DMS 273 (cell line): ENCODE results near the gene PGAM5.
"Not testable (repeated sequence)": the region's sequence is repeated elsewhere in the genome, so short reads cannot be mapped to it uniquely, and the experiment has no call there.

Experiments used
- DNase-seq: peaks from one replicate; lab custom pipeline; 2025; ENCODE audit not compliant: unreplicated experiment; lab: John Stamatoyannopoulos, UW

PGAM5 gene

DNA sequence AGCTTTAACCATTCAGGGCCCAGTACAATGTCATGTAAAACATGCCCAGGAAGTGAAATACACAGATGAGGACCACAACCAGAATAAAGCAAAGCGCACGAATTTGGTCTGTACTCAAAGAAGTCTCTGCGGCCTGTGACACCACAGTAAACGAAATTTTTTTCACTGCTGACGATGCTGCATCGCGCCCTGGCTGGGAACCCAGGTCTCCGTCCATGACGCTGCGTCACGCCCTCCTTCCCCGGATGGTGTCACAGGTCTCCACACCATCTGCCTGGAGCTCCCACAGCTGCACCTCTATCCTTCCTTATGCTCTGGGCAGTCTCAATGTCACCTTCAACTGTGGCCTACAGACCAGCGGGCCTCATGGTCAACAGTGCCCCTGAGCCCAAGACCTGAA is 33.2 kb downstream of the PGAM5 start:
- no peak for DNase-seq

DNA sequence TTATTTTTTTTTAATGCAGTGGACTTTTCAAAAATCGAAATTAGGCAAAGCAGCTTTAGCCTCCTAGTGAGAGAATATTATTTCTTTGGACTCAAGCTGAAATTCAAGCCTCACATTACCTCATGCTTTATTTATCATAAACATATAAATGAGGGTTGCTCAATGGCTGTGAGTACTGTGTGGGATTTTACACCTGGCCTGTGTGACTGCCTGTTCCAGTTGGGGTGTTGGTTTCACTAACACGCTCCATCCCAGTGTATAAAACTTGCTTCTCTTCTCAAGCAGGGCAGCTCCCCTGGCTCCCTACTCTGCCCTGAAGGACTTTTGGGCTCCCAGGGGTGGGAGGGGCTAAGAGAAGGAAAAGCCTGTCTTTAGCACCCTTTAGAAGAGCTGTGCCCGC is 36.0 kb downstream of the PGAM5 start:
- no peak for DNase-seq

DNA sequence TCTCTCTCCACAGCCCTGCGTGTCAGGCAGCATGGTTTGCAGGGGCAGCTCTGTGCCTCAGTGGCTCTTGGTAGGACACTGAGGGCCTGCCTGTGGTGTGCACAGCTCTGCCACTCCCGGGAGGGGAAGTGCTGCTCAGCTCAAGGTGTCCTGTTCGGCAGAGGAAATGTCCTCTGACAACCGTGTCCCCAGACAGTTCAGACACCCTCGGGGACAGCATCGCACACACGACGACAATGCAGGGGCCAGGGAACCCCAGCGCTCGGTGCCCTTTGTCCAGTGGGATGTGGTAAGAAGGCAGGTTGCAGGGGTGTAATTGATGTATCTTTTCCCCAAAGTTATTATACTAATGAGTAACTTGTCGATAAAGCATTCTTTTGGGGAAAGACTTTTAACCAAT is 36.8 kb downstream of the PGAM5 start:
- DNase-seq, result no peak

DNA sequence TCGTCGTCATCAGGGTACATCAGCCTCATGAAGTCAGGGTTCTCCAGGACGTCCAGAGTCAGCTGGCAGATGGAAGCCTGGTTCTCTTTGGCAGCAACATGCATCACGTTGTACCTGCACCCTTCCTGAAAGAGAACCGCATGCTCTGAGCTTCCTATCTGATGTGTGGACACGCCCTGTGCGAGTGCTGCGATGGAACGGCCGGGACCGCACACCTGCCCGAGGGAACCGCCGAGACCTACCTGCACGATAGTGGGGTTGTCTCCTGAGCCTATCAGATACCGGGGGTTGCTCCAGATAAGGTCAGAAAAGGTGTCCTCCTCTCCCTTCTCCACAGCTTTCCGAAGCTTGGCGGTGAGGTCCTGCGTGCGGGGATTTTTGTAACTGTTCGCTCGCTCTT is 37.3 kb downstream of the PGAM5 start:
- no peak for DNase-seq

DNA sequence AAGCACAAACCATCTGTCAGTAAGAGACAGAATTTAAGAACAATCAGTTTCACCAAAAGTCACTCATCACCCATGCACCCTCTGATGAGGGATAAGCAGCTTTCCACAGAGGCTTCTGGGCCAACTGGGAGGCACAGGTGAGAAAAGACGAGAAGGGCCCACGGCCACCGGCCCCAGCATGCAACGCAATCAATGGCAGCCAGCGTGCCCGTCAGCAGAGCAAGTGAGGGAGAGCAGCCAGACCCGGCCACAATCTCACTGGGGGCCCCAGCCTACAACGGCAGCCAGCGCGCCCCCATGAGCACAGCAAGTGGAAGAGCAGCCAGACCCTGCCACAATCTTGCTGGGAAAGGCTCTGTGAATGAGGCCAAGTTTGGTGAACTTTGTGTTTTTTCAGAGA is 37.7 kb downstream of the PGAM5 start:
- no peak for DNase-seq

DNA sequence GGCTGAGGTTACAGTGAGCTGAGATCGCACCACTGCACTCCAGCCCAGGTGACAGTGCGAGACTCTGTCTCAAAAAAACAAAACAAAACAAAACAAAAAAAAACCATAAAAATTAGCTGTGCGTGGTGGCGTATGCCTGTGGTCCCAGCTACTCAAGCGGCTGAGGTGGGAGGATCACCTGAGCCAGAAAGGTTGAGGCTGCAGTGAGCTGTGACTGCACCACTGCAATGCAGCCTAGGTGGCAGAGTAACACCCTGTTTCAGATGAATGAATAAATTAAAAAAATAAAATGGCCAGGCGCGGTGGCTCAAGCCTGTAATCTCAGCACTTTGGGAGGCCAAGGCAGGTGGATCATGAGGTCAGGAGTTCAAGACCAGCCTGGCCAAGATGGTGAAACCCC is 43.0 kb downstream of the PGAM5 start:
- DNase-seq, result not testable (repeated sequence)

DNA sequence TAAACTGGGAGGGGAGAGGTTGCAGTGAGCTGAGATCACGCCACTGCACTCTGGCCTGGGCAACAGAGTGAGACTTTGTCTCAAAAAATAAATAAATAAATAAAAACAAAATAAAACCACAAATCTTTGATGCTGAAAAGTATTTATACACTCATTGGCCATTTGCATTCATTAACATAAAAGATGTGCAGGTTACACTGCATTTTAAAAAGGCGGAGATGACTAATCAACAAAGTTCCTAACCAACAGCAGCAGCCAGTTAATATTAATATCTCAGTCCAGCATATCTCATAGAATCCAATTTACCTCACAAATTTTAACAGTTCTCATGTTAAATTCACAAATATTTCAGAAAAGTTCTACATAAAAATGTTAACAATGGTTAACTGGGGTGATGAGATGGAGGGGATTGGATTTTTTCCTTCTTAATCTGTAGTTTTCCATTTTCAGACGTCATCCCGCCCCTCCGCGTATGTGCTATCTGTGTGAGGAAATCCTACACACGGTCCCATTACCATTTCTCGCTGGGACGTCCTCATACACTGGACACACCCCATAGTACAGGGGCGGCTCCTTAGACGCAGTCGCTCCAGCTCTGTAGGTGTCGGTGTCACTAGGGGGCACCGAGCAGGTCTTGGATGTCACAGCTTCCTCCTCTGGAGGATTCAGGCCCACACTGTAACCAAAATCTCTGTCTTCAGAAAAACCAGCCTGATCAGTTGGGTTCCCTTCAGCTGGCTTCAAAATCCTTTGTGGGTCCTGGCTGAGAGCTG is 43.7 kb downstream of the PGAM5 start:
- DNase-seq, result no peak

DNA sequence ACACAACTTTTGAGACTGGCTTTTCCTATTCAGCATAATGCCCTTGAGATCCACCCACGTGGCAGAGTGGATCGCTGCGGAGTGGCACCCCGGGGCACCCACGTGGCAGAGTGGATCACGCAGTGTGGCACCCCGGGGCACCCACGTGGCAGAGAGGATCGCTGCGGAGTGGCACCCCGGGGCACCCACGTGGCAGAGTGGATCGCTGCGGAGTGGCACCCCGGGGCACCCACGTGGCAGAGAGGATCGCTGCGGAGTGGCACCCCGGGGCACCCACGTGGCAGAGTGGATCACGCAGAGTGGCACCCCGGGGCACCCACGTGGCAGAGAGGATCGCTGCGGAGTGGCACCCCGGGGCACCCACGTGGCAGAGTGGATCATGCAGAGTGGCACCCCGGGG is 48.2 kb downstream of the PGAM5 start:
- DNase-seq, result not testable (repeated sequence)

DNA sequence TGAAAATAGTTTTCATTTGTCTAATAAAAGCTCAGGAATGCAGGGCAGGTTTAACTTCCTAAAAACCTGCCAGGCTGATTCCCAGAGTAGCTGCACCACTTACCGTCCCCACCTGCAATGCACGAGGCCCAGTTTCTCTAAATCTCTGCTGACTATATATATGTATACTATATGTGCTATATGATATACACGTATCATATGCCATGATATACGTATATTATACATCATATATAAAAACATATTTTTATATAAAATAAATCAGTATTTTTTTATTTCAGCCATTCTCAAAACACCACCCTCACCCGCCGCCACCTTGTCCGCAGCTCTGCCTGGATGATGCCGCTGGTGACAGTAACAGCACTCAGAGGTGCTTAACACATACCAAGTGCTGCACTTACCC is 48.7 kb downstream of the PGAM5 start:
- no peak for DNase-seq

DNA sequence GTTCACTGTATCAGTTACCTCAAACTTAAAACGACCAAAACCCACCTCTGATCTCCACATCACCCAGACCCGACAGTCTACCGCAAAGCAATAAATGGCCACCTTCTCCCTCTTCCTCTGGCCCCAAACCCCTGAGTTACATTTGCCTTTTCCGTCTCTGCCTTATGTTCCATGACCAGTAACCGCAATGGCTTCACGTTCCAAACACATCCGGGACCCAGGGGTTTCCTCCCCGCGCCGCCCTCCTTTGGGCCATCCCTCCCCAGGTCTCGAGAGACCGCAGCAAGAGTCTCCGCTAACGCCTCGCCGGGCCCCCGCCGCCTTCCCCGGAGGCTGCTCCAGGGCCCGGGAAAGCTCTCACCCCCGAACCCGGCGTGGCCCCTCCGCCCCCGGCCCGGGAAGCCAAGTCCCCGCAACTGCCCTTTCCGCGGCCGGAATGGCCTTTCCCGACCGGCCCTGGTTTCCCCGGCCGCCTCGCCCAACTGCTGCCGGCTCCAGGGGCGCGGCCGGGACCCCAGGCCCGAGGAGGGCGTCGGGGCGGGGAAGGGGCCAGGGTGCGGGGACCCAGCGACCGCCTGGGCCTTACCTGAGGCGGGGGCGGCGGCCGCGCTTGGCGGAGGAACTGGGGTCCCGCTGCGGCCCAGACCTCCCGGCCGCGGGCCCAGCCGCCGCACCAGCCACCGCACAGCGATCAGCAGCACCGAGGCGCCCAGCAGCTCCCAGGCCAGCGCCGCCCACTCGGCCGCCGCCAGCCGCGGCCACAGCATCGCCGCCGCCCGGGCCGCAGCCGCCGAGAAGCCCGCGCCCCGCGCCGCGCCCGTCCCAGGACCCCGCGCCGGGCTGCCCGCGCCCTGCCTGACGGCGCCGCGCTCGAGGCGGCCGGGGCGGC is 50.6 kb downstream of the PGAM5 start, which contains the start of gene ANKLE2:
Gene ANKLE2 (minus strand): TSS at position 801 of the 889 bp plus-strand sequence. CDS start 34 bp downstream, at position 767.
- DNase-seq, result peak; percentile 78

DNA sequence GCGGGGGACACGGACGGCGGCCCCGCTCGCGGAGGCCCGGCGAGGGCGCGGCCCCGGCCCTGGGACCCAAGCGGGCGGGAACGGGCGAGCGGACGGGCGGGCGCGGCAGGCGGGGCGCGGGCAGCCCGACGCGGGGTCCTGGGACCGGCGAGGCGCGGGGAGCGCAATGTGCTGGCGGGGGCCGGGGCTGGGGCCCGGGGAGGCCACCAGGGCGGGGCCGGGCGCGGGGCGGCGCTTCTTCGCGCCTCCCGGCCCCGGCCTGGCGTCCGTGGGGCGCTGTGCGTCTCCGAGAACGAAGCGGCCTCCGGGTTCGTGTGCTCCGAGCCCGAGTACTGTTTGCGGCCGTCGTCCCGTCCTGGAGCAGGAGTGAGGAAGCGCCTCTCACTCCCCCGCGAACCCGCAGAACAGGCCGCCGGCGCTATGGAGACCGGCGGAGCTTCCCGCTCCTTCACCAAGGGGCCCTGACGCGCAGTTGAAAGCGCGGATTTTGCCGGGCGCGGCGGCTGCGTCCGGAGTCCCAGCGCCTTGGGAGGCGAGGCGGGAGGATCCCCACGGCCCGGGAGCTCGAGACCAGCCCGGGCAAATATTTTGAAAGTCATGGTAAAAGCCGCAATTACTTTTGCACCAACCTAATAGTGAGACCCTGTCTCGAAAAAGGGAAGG is 51.4 kb downstream of the PGAM5 start:
- peak; percentile 93 for DNase-seq

DNA sequence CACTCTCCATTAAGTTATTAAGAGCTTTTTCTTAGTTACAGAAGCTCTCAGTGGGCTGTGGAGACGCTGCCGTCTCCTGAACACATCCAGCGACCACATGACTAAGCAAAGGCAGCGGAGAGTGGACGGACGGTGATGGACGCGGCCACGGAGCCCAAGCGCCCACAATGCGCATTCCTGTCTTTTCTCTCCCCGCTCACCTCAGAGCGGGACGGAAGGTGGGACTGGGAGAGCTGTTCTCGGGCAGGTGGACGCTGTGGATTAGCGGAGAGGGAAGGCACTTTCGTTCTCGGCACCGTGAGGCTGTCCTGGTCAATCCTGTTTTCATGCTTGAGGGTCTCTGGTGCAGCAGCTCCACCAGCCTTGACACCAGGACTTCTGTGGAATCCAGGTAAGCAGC is 53.6 kb downstream of the PGAM5 start:
- no peak for DNase-seq

DNA sequence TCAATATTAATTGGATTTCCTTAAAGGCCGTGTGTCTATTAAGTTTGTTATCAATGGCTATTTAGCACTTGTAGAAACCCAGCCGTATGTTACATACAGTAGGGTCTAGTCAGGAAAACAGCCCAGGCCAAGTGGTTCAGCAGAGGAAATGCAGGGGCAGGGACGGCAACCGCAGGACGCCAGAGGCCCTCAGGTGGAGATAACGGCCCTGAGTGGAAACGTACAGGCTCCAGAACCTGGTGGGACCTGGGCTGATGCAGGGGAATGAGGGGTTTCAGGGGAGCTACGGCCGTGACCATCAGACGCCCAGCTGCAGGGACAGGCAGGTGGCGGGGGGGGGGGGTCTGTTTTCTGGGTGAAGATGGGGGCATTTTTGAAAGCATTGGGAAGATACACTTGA is 54.7 kb downstream of the PGAM5 start:
- no peak for DNase-seq

DNA sequence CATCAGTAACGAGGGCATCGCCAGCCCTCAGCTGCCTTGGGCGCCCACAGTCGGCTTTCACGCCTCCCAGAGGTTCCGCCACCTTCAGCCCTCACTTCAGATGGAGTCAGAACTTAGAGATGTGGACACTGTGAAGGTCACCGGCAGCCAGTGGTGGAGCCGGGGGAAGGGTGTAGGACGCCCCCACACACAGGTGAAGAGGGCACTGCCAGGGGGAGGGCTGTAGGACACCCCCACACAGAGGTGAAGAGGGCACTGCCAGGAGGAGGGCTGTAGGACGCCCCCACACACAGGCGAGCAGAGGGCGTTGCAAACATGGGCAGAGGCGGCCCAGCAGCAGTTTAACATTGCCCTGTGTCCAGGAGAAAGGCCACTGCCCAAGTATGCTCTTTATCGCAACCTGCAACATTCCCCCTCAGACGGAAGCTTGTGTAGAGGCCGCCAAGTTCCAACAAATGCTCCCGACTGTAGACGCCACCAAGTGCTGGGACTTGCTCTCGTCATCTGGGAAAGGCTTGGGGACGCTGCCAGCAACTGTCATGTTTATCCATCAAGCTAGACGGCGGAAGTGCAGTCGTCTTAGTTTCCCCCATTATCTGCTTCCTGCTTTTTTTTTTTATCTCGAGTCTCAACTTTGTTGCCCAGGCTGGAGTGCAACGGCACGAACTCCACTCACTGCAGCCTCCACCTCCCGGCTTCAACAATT is 55.9 kb downstream of the PGAM5 start:
- DNase-seq, result peak; percentile 22

DNA sequence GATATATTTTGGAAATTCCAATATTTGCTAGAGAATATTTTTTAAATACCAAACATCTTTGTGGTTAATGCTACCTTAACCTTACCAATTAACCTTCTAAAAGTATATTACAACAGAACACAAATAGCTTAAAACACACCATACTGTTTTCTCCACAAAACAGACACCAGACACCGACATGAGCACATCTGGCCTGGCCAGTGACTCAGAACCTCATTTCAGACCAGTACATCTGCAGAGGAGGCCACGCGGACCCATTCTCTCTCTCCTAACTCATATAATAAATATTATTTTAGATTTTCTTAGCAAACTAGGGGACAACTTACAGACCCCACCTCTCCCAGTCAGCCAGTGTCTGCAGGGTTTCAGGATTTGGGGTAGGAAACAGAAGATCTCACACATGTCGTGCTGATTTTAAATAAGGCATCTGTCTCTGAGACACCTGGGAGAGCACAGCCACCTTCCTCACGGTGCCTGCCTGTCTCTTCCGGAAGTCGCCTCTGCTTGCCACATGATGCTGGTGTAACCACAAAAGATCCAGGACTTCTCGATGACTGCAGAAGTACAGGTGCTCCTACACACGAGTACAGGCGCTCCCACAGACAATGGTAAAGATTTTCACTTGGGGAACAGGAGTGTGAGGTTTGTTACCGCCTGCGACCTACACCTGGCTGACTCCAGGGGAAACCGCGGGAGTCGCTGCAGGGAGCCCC is 60.6 kb downstream of the PGAM5 start:
- DNase-seq, result no peak
